NCI-H526 treated with DMSO at 0.1 percent for 48 hours (cell line): ENCODE measurements around the gene PRDM16.
"Not testable (repeated sequence)": the region's sequence is repeated elsewhere in the genome, so short reads cannot be mapped to it uniquely, and the experiment has no call there.

ENCODE experiments used
- DNase-seq: peaks from one replicate; lab custom pipeline; 2025; lab: John Stamatoyannopoulos, UW

Gene PRDM16

GRCh38 chr1:3082051-3082450 is 13.0 kb downstream of the PRDM16 start:
- no peak for DNase-seq

GRCh38 chr1:3082571-3083516 is 13.8 kb downstream of the PRDM16 start:
- no peak for DNase-seq

- no peak for DNase-seq
These were observed 15.2 kb downstream of the PRDM16 start for GRCh38 chr1:3084154-3084553.

GRCh38 chr1:3084726-3085125 is 15.7 kb downstream of the PRDM16 start:
- DNase-seq = no peak

- no peak for DNase-seq
These were observed 16.7 kb downstream of the PRDM16 start for GRCh38 chr1:3085721-3086120.

GRCh38 chr1:3086272-3086974 is 17.4 kb downstream of the PRDM16 start:
- DNase-seq = no peak

- DNase-seq = no peak
These were observed 18.0 kb downstream of the PRDM16 start for GRCh38 chr1:3087049-3087448.

GRCh38 chr1:3087946-3088668 is 19.1 kb downstream of the PRDM16 start:
- DNase-seq = not testable (repeated sequence)

- DNase-seq = no peak
These were observed 20.5 kb downstream of the PRDM16 start for GRCh38 chr1:3089490-3089889.

GRCh38 chr1:3091334-3091733 is 22.3 kb downstream of the PRDM16 start:
- no peak for DNase-seq

GRCh38 chr1:3092530-3092929 is 23.5 kb downstream of the PRDM16 start:
- DNase-seq = no peak

GRCh38 chr1:3093898-3094626 is 25.1 kb downstream of the PRDM16 start:
- DNase-seq = no peak

GRCh38 chr1:3094863-3095780 is 26.1 kb downstream of the PRDM16 start:
- no peak for DNase-seq

- no peak for DNase-seq
These were observed 27.3 kb downstream of the PRDM16 start for GRCh38 chr1:3096345-3096744.

- no peak for DNase-seq
These were observed 28.2 kb downstream of the PRDM16 start for GRCh38 chr1:3097231-3097630.

GRCh38 chr1:3097861-3098260 is 28.9 kb downstream of the PRDM16 start:
- no peak for DNase-seq

GRCh38 chr1:3099861-3100260 is 30.9 kb downstream of the PRDM16 start:
- no peak for DNase-seq

GRCh38 chr1:3101124-3101939 is 32.3 kb downstream of the PRDM16 start:
- DNase-seq = no peak

- no peak for DNase-seq
These were observed 33.6 kb downstream of the PRDM16 start for GRCh38 chr1:3102641-3103040.
